NB4 (cell line): Measurements from ENCODE around the gene SMYD3.

Experiments used
- DNase-seq: peaks from one replicate; pipeline ENCODE4 v3.0.0; 2010; ENCODE audit warnings: low read depth
- H3K4me3 ChIP-seq: one replicate; pipeline ENCODE4 v1.5.1; 2011; ENCODE audit warnings: mild to moderate bottlenecking, low read depth, low read length, moderate library complexity
- CTCF ChIP-seq: IDR thresholded peaks from one replicate; pipeline ENCODE4 v1.5.1; 2012; ENCODE audit warnings: low read depth, low read length
- MAX ChIP-seq: IDR thresholded peaks from 2 replicates; pipeline ENCODE4 v1.6.1; 2011; ENCODE audit warnings: low read depth, low read length
- MYC ChIP-seq: IDR thresholded peaks from 2 replicates; pipeline ENCODE4 v1.6.1; 2011; ENCODE audit warnings: low read depth, low read length
- POLR2A ChIP-seq: IDR thresholded peaks from 2 replicates; pipeline ENCODE4 v1.6.1; 2011; ENCODE audit warnings: mild to moderate bottlenecking; ENCODE audit not compliant: insufficient read length; ENCODE audit errors: extremely low read depth

The SMYD3 gene

GRCh38 chr1:245837718-245838117, 669.4 kb downstream of the SMYD3 start:
- TF ChIP-seq MYC (no peak), MAX (no peak)
- no peak overlapping the region for H3K4me3 ChIP-seq
- no peak for DNase-seq

- no peak for DNase-seq
Measured at GRCh38 chr1:245835386-245835785, 671.7 kb downstream of the SMYD3 start.

GRCh38 chr1:245834002-245834401, 673.1 kb downstream of the SMYD3 start:
- no peak for DNase-seq
- TF ChIP-seq CTCF (no peak), MYC (no peak), POLR2A (no peak), MAX (no peak)
- H3K4me3 ChIP-seq = no peak overlapping the region

More at GRCh38 chr1:245835386-245835785, 671.7 kb downstream of the SMYD3 start:
- no peak overlapping the region for H3K4me3 ChIP-seq
- TF ChIP-seq CTCF (no peak), MYC (no peak), MAX (no peak)

- TF ChIP-seq MAX (no peak), CTCF (no peak), POLR2A (no peak), MYC (no peak)
- DNase-seq = no peak
- no peak overlapping the region for H3K4me3 ChIP-seq
Measured at GRCh38 chr1:245832771-245833527, 674.1 kb downstream of the SMYD3 start.

GRCh38 chr1:245831518-245831917, 675.6 kb downstream of the SMYD3 start:
- DNase-seq = no peak
- H3K4me3 ChIP-seq = no peak overlapping the region
- TF ChIP-seq POLR2A (no peak), MYC (no peak), CTCF (no peak), MAX (no peak)

- DNase-seq = no peak
- no peak overlapping the region for H3K4me3 ChIP-seq
- no peak for TF ChIP-seq MAX
- TF ChIP-seq POLR2A = no peak
- TF ChIP-seq CTCF = no peak
- no peak for TF ChIP-seq MYC
Measured at GRCh38 chr1:245829826-245830225, 677.3 kb downstream of the SMYD3 start.
